Fibroblast of skin of scalp (primary cell): Measurements from ENCODE around the gene FAM117A.
"Not testable (repeated sequence)": the region's sequence is repeated elsewhere in the genome, so short reads cannot be mapped to it uniquely, and the experiment has no call there.

ENCODE experiments used
- DNase-seq: peaks from one replicate; pipeline ENCODE4 v3.0.0-alpha.2; 2013

FAM117A gene

DNA sequence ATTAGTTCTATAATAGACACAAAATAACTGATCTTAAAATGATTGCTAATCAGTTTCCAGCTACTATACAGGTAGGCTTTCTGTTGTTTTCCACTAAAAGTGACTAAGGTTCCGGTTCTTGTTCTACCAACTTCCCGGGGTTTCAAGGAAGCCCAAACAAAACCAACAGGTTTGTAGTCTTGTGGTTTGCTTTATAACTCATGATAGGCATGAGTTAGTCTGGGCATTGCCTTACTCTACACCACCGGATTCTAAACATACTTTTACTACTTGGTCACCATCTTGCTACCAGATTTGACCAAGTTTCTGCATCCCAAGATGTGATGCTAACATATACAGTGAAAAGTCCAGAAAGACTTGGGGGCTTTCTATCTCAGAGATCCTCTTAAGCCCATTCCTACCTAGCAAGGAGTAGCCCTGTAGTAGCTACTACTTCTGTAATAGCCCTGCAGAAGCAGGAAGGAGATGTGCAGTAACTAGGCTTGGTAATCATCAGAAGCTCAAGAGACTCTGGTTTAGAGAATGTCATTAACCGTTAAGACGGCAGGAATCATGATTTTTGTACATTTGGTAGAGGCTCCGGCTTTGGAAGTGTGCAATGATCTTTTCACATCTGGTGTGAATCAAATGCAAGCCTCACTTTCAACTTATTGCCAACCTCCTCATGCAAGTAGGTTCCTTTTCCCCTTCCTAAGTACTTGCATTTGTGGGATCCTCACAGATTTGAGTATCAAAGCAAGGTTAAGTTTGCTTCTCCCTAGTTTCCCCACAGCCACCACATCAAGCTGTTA is 1.6 kb downstream of the FAM117A start:
- peak; percentile 7 for DNase-seq

DNA sequence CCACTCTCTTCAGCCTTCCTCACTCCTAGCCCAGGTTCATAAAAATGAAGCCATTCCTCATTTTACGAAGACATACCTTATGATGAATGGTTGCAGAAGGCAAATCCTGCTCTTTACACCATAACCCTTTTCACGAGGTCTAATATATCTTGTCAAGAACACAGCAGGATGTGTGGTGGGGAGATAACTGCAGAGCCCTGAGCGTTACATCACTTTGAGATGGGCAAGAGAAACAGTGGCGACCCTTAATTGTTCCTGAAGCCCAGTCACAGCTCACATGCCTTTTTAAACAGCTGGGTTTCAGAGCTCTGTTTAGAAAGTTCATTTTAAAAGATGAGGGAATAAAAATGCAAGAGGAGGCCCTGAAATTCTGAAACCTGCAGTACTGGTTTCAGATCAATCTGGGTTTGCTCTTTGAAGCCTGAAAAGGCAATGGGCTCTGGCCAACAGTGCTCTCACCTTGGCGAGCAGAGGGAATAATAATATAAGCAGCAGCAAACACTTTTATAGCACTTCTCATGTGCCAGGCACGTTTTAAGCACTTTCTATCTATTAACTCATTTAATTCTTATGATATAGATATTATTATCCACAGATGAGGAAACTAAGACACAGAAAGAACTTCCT is 2.9 kb downstream of the FAM117A start:
- no peak for DNase-seq

DNA sequence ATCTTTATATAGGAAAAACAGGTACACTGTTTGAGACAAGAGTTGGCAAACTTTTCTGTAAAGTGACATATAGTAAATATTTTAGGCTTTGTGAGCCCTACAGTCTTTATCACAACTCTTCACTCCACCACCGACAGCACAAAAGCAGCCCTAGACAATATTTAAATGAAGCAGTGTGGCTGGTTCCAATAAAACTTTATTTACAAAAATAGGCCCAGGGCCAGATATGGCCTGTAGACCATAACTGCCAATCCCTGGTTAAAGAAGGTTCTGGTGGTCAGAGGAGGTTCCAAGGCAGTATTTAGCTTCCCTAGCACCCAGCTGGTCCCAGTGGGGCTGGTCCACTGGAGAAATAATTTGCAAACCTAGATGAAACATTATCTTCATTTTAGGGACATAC is 3.6 kb downstream of the FAM117A start:
- DNase-seq = no peak

DNA sequence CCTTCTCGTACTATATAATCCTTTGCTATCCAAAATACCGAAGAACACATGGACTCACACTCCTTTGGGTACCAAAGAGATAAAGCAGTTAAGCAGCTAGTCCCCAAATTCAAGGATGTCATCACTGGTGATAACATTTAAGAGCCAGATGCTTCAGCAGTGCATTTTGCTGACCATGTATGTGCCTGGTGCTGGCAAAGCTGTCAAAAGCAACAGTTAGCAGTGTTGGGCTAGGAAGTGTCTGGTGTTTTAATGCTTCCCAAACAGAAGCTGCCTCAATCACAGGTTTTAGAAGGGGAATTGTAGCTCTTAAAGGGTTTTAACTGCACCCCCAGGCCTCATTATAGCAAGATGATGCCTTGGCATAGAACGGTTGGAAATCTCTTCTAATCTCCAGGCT is 4.7 kb downstream of the FAM117A start:
- DNase-seq = no peak

DNA sequence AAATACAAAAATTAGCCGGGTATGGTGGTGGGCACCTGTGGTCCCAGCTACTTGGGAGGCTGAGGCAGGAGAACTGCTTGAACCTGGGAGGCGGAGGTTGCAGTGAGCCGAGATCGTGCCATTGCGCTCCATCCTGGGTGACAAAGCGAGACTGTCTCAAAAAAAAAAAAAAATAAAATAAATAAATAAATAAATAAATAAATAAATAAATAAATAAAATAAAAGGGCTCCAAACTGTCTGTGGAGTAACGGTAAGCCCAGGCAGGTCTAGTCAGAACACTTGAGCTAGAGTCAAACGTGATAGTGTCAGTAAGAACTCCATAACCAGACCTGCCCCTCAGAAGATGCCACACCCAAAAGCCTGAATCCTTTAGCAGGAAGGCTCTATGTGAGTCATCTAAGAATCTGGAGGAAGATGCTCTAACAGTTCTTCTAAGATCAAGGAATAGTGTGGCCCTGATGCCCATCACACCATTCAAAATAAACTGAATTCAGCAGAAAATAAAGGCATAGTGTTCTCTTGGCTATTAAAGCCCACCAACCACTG is 5.4 kb downstream of the FAM117A start:
- not testable (repeated sequence) for DNase-seq

DNA sequence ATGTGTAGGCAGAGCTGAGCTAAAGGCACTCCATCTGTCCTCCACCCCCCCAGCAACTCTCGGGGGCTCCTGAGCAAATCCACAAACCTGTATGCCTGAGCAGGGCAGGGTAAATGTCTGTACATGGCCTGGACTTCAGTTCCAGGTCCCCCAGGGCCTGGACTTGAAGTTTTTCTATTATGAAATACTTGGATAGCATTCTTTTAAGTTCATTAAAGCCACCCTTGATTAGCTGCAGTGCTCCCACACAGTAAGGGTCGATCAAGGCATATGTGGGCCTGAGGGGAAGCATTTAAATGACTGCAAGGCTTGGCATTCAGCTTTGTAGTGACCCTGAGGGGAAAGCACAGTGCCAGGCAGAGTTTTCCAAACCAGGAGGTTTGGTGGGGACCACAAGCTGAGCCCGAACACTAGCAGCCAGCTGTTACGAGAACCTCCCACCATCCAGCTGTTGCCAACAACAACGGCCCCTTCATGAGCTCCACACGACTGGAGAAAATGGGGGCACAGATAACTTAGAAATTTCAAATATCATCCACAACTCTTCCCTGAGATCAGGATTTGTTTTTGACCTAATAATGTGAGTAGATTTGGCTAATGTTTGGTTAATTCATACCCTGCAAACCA is 6.7 kb downstream of the FAM117A start:
- DNase-seq = no peak

DNA sequence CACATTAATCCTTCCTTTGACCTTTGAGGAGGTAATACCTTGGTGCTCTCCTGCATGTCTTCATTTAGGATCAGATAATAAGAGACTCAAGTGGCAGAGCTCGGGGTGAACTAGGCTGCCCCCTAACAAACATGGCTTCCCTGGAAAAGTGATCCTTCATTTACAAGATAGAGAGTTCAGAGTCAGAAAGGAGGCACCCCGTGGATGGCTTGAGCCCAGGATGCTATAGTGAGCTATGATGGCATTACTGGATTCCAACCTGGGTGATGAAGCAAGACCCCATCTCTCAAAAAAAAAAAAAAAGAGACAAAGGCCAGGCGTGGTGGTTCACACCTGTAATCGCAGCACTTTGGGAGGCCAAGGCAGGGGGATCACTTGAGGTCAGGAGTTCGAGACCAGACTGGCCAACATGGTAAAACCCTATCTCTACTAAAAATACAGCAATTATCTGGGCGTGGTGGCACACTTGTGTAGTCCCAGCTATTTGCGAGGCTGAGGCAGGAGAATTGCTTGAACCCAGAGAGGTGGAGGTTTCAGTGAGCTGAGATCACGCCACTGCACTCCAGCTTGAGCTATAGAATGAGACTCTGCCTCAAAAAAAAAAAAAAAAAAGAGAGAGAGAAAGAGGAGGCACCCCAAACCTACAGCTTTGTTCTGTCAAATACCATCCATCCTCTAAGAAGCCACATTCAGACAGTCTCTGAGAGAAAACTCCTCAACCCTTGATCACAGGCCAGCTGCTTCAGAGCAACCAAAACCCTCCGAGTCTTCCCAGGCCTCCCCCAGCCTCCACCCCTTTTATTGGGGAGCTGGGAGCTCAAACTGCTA is 7.4 kb downstream of the FAM117A start:
- no peak for DNase-seq

DNA sequence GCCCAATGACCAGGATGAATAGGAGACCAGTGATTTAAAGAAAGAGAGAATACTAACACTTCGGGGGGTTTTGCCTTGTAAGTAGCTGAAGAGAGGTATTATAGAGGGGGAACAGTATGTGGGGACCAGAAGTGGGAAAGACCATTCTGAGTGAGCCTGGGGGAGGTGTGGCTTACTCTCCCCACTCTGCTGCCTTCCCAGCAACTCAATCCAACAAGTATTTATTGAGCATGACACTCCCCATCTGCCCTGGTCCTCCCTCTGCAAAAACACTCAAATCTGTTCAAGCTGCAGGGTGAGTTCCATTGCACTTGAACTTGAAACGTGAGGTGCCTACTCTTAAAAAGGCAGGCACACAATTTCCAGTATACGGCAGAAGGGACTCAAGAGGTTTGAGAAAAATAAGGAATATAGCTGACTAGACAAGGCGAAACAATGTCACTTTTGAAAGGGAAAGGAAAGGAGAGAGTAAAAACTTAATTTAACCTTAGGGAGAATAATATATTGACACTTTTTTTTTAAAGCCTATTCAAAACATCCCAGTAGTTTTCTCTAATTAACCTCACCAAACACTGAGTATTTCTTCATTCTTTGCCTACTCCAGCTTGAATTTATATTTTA is 8.2 kb downstream of the FAM117A start:
- DNase-seq = no peak

DNA sequence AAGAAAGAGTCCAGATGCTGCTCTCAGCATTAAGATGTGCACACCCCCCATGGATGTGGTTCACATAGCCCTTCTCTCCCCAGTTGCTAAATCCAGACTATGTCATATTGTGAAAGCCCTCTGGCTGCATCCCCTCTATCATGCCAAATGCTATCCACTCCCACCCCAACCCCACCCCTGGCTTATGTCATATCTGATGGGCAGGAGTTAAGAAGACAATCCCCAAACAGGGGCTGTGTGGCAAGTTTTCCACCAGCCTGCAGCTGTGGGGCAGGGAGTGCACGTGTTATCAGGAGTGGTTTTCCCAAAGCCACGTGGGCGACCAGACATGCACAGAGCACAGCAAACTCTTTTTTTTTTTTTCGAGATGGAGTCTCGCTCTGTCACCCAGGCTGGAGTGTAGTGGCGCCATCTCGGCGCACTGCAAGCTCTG is 10.0 kb downstream of the FAM117A start:
- DNase-seq = no peak

DNA sequence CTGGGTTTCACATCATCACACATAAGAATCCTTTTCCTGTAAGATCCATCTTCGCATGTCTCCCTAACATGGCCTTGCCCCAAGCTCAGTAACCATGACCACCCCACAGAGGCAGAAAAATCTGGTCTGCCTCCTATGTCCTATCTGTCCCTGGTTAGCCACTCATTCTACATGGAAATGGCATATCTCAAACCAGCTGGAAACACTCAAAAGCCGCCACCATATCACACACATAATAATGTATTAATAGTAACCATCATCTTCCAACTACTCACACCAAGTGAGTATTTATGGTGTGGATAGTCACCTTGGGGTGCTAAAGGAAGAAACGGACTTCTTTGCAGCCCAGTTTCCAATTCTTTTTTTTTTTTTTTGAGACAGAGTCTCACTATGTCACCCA is 11.4 kb downstream of the FAM117A start:
- no peak for DNase-seq

DNA sequence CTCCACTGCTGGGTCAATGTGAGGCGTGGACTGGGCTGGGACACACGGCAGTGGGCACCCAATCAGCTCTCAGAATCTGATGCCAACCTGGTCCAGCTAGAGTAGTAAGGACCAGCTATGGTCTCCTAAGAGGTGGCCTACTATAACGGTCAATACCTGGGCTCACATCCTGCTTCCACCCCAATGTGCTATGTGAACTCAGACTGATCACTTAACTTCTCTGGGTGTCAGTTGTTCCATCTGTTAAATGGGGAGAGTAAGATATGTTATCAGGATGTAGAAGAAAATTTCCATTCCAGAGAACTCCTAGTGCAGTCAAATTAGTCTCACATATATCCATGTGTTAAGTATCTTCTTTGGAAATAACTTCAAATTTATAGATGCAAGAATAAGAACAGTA is 14.2 kb downstream of the FAM117A start:
- no peak for DNase-seq

DNA sequence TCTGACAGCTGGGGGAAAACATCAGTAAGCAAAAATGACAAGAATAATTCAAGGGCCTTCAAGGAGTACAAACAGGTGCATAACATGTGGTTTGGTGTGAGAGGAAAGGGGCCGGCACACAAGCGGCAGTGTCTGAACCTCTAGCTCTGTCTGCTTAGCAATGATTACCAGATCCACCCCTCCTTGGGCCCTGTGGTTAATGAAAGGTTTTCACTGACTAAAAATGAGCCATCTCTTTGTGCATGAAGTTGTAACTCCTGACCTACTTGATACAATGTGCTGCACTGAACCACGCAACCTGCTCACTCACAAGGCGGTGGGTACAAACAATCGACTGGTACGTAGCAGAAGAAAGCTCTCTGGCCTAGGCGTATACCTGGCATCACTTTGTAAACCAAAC is 15.1 kb downstream of the FAM117A start:
- no peak for DNase-seq

DNA sequence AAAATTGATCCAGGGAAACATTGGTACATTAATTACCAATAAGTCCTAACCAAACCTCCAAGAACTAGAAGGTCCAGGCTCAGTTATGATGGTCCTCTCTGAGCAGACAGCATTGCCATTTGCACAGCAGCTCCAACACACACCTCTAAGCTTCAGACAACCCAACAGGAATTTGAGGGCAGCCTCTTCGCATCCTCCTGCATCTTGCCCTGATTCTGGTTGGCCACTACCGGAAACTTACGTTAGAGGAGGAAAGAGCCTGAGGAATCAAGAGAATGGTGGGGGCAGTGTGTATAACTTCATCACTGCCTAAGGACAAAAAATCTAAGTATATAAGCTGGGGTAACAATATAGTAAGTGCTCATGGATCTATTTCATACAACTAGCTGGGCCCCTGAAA is 15.7 kb downstream of the FAM117A start:
- no peak for DNase-seq

DNA sequence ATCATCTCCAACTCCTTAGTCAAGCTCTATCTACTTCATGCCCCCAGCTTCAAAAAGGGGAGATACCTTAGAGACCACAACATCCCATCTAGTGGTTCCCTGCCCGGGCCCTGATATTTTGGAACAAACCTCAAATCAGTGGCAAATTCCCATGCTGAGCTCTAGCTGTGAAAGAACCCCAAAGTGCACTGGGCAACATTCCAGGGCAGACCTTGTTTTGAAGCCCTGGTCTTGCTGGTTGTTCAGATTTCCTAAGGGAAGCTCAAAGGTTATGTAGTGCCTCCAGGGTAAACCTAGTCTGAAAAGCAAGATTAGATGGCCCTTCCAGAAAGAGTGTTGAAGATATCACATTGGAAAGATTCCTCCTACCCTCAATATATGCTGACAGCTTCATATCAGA is 16.3 kb downstream of the FAM117A start:
- DNase-seq = no peak

DNA sequence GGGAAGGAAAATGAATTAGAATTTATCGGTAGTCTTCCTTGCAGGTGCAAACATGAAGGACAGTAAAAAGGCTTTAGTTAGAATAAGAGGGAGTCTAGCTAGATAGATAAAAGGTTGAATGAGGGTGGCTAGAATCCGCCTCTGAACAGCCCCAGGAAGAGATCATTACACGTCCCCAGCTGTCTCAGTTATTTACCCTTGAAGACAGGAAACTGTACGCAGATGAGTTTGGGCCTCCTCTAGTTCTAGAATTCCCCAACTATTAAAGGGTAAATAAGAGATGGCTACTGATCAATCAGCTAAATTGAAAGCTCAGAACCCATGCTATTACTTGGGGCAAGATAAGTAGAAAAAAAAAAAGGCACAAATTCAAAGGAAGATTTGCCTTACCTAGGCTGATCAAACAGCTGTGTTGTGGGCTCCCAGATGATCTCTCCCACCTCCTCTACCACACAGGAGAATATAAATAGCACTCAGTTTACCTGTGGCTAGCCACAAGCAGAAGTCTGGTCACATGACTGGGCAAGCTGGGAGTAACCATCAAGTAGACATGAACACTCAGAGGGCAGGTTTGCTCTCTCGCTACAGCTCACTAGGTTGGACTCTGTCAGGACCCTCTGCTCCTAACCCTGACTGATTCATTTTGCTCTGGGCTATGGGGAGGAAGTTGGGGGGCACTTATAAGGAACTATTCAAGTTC is 17.0 kb downstream of the FAM117A start:
- no peak for DNase-seq

DNA sequence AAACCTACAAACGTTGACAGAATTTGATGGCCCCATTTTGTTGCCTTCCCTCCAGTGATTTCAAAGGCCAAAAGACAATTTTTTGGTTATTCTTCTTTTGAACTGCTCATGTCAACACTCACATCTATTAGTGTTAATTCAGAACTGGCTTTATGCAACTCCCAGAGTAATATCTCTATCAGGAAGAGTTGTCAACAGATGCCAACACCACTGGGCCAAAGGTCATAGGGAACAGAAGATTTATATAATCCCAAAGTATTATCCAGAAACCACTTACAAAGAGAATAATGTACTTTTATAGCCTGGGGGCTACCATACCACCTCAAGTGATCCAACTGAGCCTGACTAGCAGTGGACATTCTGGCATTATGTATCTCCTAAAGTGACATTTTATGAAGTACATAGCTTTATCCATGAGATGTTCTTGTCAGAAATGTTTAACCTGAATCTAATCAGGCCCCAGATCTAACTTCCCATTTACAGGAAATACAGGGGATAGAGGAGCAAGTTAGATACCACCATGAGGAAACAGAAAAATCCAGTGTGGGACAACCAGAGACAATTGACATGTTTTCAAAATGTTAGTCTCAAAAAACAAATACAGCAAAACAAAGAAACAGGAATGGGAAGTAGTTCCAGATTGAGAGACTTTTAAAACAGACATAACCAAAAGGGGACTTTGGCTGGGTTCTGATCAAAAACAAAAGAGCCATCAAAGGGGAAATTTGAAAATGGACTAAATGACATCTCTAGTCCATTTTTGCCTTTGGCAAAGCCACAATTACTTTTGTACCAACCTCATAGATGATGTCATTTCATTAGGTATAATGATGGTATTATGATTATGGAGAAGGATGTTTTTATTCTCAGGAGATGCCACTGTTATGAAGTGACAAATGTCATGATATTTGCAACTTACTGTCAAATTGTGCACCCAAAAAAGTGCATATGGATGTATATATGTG is 18.5 kb downstream of the FAM117A start:
- no peak for DNase-seq

DNA sequence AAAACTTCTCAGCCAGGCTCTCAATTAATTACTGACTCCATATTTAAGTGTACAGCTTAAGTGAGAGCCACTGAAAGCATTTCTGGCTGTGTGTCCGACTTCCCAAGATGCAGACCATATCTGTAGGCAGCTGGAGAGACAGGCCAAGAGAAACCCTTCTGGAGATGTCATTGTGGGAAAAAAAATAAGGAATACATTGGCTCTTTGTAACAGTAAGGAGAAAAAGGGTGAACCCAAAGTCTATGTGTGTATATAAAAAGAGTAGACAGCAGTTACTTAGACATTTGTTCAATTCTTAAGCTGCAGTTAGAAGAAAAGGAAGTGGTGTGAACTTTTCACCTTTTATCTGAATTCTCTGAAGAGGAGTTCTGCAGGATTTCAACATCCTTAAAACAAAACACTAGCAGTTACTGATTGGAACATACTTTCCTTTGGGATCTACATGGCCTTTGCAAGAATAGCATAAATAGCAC is 21.7 kb downstream of the FAM117A start:
- no peak for DNase-seq

DNA sequence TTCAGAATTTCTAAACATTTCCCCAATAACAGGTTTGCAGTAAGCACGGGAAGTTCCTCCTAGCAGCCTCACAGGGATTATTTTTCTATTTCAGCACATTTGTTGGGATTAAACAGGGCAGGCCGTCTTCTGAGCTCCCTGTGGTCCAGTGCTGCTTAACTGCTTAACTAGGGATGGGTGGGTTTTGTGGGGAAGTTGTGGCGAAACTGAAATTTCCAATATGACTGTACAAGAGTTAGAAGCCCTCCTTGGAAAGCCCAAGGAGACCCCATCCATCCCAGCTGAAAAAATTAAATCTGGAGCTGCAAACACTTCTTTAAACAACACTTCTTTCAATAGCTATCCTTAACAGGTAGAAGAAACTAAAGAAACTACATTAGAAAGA is 22.2 kb downstream of the FAM117A start:
- no peak for DNase-seq

DNA sequence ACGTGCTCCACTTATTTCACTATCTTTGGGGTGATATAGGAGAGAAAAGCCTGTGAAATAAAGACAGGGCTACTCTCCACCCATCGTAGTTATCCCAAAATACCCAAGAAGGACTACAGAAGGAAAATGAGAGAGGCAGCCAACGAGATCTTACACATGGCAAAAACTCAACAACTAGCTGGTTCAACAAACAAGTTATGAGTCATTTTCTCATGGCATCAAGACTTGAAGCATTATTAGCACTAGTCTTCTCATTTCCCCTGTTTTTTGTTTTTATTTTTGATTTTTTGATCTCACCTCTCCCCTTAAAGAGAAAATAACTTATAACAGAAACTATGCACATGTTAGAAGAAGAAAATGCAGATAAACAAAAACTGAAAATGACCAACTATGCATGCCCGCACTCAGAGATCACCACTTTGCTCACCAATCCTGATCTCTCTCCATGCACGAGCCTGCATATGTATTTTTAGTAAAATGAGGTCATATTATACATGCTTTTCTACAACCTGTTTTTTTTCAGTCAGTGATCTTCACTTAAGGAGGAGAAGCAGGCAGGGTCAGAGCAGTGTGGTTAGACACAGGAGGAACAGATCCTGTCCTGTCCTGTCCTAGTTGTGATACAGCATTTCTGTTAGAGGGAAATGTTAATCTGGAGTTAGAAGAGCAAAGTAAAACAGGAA is 22.8 kb downstream of the FAM117A start:
- no peak for DNase-seq
